Middle frontal gyrus (tissue), 1 donor: ENCODE results near the gene RALY.
"Not testable (repeated sequence)": the region's sequence is repeated elsewhere in the genome, so short reads cannot be mapped to it uniquely, and the experiment has no call there.

Experiments
- DNase-seq: peaks from one replicate; pipeline ENCODE4 v3.0.0-alpha.2; 2015; ENCODE audit warnings: low spot score; ENCODE audit errors: extremely low spot score

RALY gene

GRCh38 chr20:34104059-34104458 lies 110.3 kb downstream of the RALY start:
- no peak for DNase-seq

DNA sequence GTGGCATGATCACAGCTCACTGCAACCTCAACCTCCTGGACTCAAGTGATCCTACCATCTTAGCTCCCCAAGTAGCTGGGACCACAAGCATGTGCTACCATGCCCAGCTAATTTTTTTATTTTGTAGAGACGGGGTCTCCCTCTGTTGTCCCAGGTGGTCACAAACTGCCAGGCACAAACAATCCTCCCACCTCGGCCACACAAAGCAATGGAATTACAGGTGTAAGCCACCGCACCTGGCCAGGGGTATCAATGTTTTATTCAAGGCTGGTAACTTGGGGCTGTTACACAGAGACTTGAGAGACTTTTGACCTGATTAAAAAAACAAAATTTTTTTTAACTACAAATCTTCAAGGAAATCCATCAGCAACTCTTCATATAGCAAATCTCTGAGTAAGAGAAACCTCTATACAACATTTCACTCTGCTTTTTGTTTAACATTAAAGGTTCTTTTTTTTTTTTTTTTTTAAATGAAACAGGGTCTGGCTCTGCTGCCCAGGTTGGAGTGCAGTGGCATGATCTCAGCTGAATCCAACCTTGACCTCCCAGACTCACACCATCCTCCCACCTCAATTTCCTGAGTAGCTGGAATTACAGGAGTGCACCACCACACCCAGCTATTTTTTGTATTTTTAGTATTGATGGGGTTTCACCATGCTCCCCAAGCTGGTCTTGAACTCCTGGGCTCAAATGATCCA lies 112.4 kb downstream of the RALY start:
- DNase-seq = no peak

GRCh38 chr20:34108616-34109174 lies 115.0 kb downstream of the RALY start:
- DNase-seq = no peak

GRCh38 chr20:34109442-34109841 lies 115.7 kb downstream of the RALY start:
- no peak for DNase-seq

DNA sequence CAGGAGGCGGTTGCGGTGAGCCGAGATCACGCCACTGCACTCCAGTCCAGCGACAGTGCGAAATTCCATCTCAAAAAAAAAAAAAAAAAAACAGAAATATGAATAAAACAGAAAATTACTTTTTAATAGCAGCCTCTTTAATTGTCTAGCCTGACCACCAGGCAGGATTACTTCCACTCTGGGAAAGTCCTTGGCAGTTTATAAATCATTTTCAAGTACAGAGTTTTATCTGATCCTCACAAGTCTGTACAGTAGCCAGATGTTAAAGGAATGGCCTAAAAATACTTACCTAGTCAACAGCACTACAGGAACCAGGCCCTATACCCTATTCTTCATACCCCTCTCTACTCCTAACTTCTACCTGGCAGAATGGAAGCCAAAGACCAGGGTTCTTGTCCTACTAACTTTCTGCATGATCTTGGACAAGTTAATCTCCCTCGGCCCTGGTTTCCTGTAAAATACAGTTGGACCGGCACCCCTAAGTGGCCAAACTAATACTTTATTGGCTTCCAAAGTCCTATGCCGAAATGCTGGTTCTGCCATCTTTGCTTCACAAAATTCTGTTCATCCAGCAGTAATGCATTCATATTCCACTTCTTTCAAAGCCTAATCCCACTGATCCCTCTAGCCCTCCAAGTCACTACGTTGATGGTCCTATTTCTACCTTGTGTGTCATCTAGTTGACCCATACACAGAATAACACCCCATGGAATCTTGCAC lies 116.5 kb downstream of the RALY start:
- no peak for DNase-seq

DNA sequence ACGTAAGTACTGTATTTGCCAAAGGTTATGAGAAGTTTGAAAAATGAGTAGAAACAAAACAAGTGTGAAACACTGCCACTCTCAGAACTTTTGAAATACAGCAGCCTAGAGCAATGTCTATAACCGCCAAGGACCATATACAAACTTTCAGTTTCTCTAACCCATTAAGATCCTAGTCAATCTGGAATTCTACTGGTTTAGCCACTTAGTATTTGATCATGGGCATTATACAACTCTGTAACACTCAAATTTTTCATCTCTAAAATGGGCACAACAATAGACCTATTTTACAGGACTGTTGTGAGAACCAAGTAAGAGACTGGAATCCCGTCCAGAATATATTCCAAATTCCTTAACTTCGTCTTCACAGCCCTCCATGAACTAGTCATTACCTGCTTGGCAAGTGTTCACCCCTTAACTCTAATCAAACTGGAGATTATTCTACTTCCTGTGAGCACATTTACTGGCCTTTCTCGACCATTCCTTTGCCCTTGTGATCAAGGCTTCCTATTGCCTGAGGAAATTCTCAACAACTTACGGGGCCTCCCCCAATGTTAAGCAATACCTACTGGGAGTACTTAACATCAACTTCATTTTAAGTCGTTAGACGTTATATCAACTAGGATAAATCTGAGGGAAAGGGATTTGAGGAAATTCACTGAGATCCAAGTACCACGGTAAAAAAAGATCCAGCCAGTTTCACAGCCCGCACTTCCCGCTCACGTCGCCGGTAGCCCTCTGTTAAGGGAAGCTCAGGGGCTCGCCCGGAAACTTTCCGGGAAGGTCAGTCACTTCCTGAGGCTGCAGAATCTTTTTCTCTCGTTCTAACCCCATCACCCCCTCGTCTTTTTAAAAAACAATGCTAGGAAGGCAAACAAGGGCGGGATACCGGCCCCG lies 117.3 kb downstream of the RALY start:
- no peak for DNase-seq

GRCh38 chr20:34111702-34112599 lies 118.2 kb downstream of the RALY start, which contains the start of gene EIF2S2:
Gene EIF2S2 (minus strand): TSS chr20:34112243. CDS start chr20:34112110, 133 bp downstream.
- peak; percentile 98 for DNase-seq

- no peak for DNase-seq
These were observed 118.9 kb downstream of the RALY start for GRCh38 chr20:34112600-34113101.

GRCh38 chr20:34114809-34115208 lies 121.1 kb downstream of the RALY start:
- no peak for DNase-seq

DNA sequence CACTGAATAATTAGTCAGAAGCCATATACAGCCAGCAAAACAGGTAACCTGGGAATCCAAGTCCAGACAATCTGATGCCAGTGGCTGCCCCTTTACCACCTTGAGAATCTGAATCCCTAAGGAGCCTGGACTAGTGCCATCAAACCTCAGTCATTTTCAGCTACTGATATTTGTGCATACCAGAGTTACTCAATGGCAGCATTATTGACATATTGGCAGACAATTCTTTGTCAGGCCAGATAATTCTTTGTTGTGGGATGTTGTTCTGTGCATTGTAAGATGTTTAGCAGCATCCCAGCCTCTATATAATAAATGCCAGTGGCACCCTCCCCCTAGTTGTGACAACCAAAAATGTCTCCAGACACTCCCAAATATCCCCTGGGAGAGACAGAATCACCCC lies 121.5 kb downstream of the RALY start:
- DNase-seq = no peak

DNA sequence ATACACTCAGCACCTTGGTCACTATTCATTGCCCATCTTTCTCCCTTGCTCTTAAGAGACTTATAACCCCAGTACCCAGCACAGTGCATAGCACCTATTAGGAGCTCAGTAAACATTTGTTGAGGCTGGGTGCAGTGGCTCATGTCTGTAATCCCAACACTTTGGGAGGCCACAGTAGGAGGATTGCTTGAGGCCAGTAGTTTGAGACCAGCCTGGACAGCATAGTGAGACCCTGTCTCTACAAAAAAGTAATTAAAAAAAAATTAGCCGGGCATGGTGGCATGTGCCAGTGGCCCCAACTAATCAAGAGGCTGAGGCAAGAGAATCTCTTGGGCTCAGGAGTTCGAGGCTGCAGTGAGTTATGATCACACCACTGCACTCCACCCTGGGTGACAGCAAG lies 126.5 kb downstream of the RALY start:
- no peak for DNase-seq

GRCh38 chr20:34122274-34122980 lies 128.7 kb downstream of the RALY start:
- DNase-seq = no peak

- no peak for DNase-seq
These were observed 129.6 kb downstream of the RALY start for GRCh38 chr20:34123309-34123708.

- no peak for DNase-seq
These were observed 130.9 kb downstream of the RALY start for GRCh38 chr20:34124469-34125249.

DNA sequence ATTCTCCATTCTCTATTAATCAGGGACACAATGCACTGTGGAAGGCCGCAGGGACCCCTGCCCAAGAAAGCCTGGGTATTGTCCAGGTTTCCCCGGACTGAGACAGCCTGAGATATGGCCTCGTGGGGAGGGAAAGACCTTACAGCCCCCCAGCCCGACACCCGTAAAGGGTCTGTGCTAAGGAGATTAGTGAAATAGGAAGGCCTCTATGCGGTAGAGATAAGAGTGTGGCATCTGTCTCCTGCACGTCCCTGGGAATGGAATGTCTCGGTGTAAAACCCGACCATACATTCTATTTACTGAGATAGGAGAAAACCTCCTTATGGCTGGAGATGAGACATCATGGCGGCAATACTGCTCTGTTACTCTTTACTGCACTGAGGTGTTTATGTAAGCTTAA lies 134.1 kb downstream of the RALY start:
- DNase-seq = no peak

GRCh38 chr20:34129518-34130162 lies 135.9 kb downstream of the RALY start:
- peak; percentile 68 for DNase-seq

GRCh38 chr20:34131491-34131890 lies 137.8 kb downstream of the RALY start:
- DNase-seq = no peak

- DNase-seq = not testable (repeated sequence)
These were observed 138.8 kb downstream of the RALY start for GRCh38 chr20:34132491-34132890.
